HK-2 (cell line): ENCODE measurements around the gene SMAD7.

Experiments used
- DNase-seq: peaks from one replicate; pipeline ENCODE4 v3.0.0-alpha.2; 2018; ENCODE audit not compliant: unreplicated experiment

The SMAD7 gene

GRCh38 chr18:48944634-48945033 lies 6.1 kb downstream of the SMAD7 start:
- DNase-seq: no peak

GRCh38 chr18:48943736-48944527 lies 6.8 kb downstream of the SMAD7 start:
- DNase-seq: no peak

GRCh38 chr18:48943333-48943732 lies 7.4 kb downstream of the SMAD7 start:
- no peak for DNase-seq

GRCh38 chr18:48942554-48943261 lies 8.1 kb downstream of the SMAD7 start:
- peak; percentile 88 for DNase-seq

GRCh38 chr18:48942086-48942485 lies 8.7 kb downstream of the SMAD7 start:
- DNase-seq: no peak

- DNase-seq: no peak
These were observed 9.1 kb downstream of the SMAD7 start for GRCh38 chr18:48941672-48942071.

GRCh38 chr18:48940854-48941611 lies 9.7 kb downstream of the SMAD7 start:
- DNase-seq: no peak

GRCh38 chr18:48939205-48940097 lies 11.3 kb downstream of the SMAD7 start:
- DNase-seq: no peak

GRCh38 chr18:48938827-48939204 lies 11.9 kb downstream of the SMAD7 start:
- no peak for DNase-seq

GRCh38 chr18:48937869-48938750 lies 12.7 kb downstream of the SMAD7 start:
- no peak for DNase-seq

- no peak for DNase-seq
These were observed 15.4 kb downstream of the SMAD7 start for GRCh38 chr18:48935433-48935774.

- DNase-seq: no peak
These were observed 15.9 kb downstream of the SMAD7 start for GRCh38 chr18:48934723-48935432.

- no peak for DNase-seq
These were observed 16.4 kb downstream of the SMAD7 start for GRCh38 chr18:48934415-48934722.

- no peak for DNase-seq
These were observed 17.0 kb downstream of the SMAD7 start for GRCh38 chr18:48933578-48934414.

GRCh38 chr18:48932822-48933510 lies 17.8 kb downstream of the SMAD7 start:
- no peak for DNase-seq

GRCh38 chr18:48932462-48932818 lies 18.3 kb downstream of the SMAD7 start:
- DNase-seq: no peak

- no peak for DNase-seq
These were observed 18.9 kb downstream of the SMAD7 start for GRCh38 chr18:48931680-48932461.

- no peak for DNase-seq
These were observed 19.8 kb downstream of the SMAD7 start for GRCh38 chr18:48930926-48931325.
